SK-N-SH (cell line): Measurements from ENCODE around the gene ADAM30. TPM values are rescaled to one million over a fixed set of nuclear protein-coding genes. Genes with fewer than 3 reads are reported as not detected.

Experiments
- CTCF ChIA-PET: fragments of 300-600, 350-600 bp; formaldehyde crosslinking; extraction: SDS; loops from one replicate; lab custom pipeline; 2021; lab: Yijun Ruan, JAX
- POLR2A ChIA-PET: fragments of 350-600 bp; sonication (Branson Sonifier 250); formaldehyde crosslinking; extraction: SDS; loops from one replicate; lab custom pipeline; 2020; ENCODE audit warnings: antibody characterized with exemption, inconsistent platforms; lab: Yijun Ruan, JAX
- DNase-seq: peaks from one replicate; pipeline ENCODE4 v3.0.0; 2012
- H2AFZ ChIP-seq: fragments of 200-600 bp; sonication (generic); 2 replicates; pipeline ENCODE4 v1.8.1; 2016; ENCODE audit warnings: antibody characterized with exemption, mild to moderate bottlenecking, low read depth
- H3F3A ChIP-seq: fragments of 200-600 bp; sonication (generic); replicated peaks from 2 replicates; pipeline ENCODE3; 2016; ENCODE audit warnings: antibody characterized with exemption, mild to moderate bottlenecking; ENCODE audit not compliant: insufficient read depth
- H3K27ac ChIP-seq, 2 experiments: fragments of 200-500 bp in 1 of 2; fragments of 200-600 bp in 1 of 2; sonication (Bioruptor generic) in 1 of 2; sonication (generic), shearing (Covaris generic) in 1 of 2; 2 replicates each; pipeline versions ENCODE4 v1.5.1 to v1.6.1; 2014 to 2016; ENCODE audit warnings: low read depth in 2 of 2, inconsistent platforms in 1 of 2, low read length in 1 of 2, mild to moderate bottlenecking in 1 of 2, mixed read lengths in 1 of 2
- H3K27me3 ChIP-seq: fragments of 200-600 bp; sonication (generic), shearing (Covaris generic); 2 replicates; pipeline ENCODE4 v1.6.1; 2016; ENCODE audit warnings: mixed run types; ENCODE audit not compliant: insufficient read depth
- H3K36me3 ChIP-seq, 2 experiments: fragments of 200-500 bp in 1 of 2; fragments of 200-600 bp in 1 of 2; sonication (Bioruptor generic) in 1 of 2; sonication (generic) in 1 of 2; replicated peaks in 1 of 2; 2 replicates each; pipeline versions ENCODE3 to v1.5.1; 2014 to 2016; ENCODE audit warnings: low read length in 1 of 2, mild to moderate bottlenecking in 1 of 2; ENCODE audit not compliant: insufficient read depth in 2 of 2, control insufficient read depth in 1 of 2
- H3K4me1 ChIP-seq, 2 experiments: fragments of 200-500 bp in 1 of 2; fragments of 200-600 bp in 1 of 2; sonication (Bioruptor generic) in 1 of 2; sonication (generic), shearing (Covaris generic) in 1 of 2; 2 replicates each; pipeline versions ENCODE4 v1.5.1 to v1.6.1; 2014 to 2016; ENCODE audit warnings: low read depth in 1 of 2, low read length in 1 of 2, mixed run types in 1 of 2; ENCODE audit not compliant: insufficient read depth in 2 of 2, control insufficient read depth in 1 of 2
- H3K4me2 ChIP-seq: fragments of 200-600 bp; sonication (generic), shearing (Covaris generic); 2 replicates; pipeline ENCODE4 v1.6.1; 2017; ENCODE audit warnings: mixed run types
- H3K4me3 ChIP-seq, 2 experiments: fragments of 200-500 bp in 1 of 2; fragments of 200-600 bp in 1 of 2; sonication (Bioruptor generic) in 1 of 2; sonication (generic), shearing (Covaris generic) in 1 of 2; 2 replicates each; pipeline versions ENCODE4 v1.5.1 to v1.8.1; 2014 to 2016; ENCODE audit warnings: low read depth in 2 of 2, inconsistent platforms in 1 of 2, low read length in 1 of 2, mild to moderate bottlenecking in 1 of 2, mixed read lengths in 1 of 2, moderate library complexity in 1 of 2
- H3K79me2 ChIP-seq: fragments of 200-600 bp; sonication (generic); 2 replicates; pipeline ENCODE4 v1.8.1; 2017; ENCODE audit warnings: mild to moderate bottlenecking; ENCODE audit not compliant: insufficient read depth
- H3K9ac ChIP-seq: fragments of 200-600 bp; sonication (generic); 2 replicates; pipeline ENCODE4 v1.6.1; 2017; ENCODE audit warnings: mixed run types
- H3K9me2 ChIP-seq: fragments of 200-600 bp; sonication (generic); 2 replicates; pipeline ENCODE4 v1.6.1; 2017; ENCODE audit warnings: mixed run types
- H3K9me3 ChIP-seq: fragments of 200-600 bp; sonication (generic); 2 replicates; pipeline ENCODE4 v1.6.1; 2017; ENCODE audit warnings: mixed run types, mild to moderate bottlenecking, moderate library complexity
- H4K20me1 ChIP-seq: fragments of 200-600 bp; sonication (generic); 2 replicates; pipeline ENCODE4 v1.6.1; 2017; ENCODE audit warnings: mild to moderate bottlenecking, mixed run types; ENCODE audit not compliant: insufficient read depth
- CTCF ChIP-seq: fragments of 200-600 bp; sonication (generic); IDR thresholded peaks from 2 replicates; pipeline ENCODE4 v1.6.1; 2017; ENCODE audit warnings: antibody characterized with exemption, mild to moderate bottlenecking, moderate library complexity
- ELF1 ChIP-seq: IDR thresholded peaks from 2 replicates; pipeline ENCODE4 v1.4.0; 2012
- FOSL2 ChIP-seq: IDR thresholded peaks from 2 replicates; pipeline ENCODE4 v1.4.0; 2012; ENCODE audit warnings: low read depth, mild to moderate bottlenecking, moderate library complexity, borderline replicate concordance
- FOXJ3 ChIP-seq: sonication (generic); formaldehyde crosslinking; IDR thresholded peaks from 2 replicates; pipeline ENCODE4 v1.5.1; 2020; ENCODE audit warnings: mild to moderate bottlenecking, missing genetic modification reagents
- FOXM1 ChIP-seq: IDR thresholded peaks from 2 replicates; pipeline ENCODE4 v1.4.0; 2012; ENCODE audit warnings: low read depth, mild to moderate bottlenecking
- GABPA ChIP-seq: IDR thresholded peaks from 2 replicates; pipeline ENCODE4 v1.4.0; 2012; ENCODE audit warnings: low read depth, mild to moderate bottlenecking
- JUND ChIP-seq: IDR thresholded peaks from 2 replicates; pipeline ENCODE4 v1.4.0; 2012
- MAX ChIP-seq: IDR thresholded peaks from 2 replicates; pipeline ENCODE4 v1.4.0; 2012; ENCODE audit warnings: low read depth
- MEF2A ChIP-seq: IDR thresholded peaks from 2 replicates; pipeline ENCODE4 v1.4.0; 2012; ENCODE audit warnings: low read depth, borderline replicate concordance
- MXI1 ChIP-seq: IDR thresholded peaks from 2 replicates; pipeline ENCODE4 v1.6.1; 2012; ENCODE audit warnings: mild to moderate bottlenecking, low read depth, low read length, improper control_type of control experiment
- PBX3 ChIP-seq: IDR thresholded peaks from 2 replicates; pipeline ENCODE4; 2012
- RAD21 ChIP-seq: IDR thresholded peaks from 2 replicates; pipeline ENCODE4 v1.6.1; 2012; ENCODE audit warnings: mild to moderate bottlenecking, low read length
- RXRA ChIP-seq: IDR thresholded peaks from 2 replicates; pipeline ENCODE4 v1.4.0; 2012; ENCODE audit warnings: low read depth, mild to moderate bottlenecking, borderline replicate concordance
- SMC3 ChIP-seq: IDR thresholded peaks from 2 replicates; pipeline ENCODE4 v1.6.1; 2012; ENCODE audit warnings: low read depth, low read length, improper control_type of control experiment
- TCF12 ChIP-seq: IDR thresholded peaks from 2 replicates; pipeline ENCODE4 v1.4.0; 2012
- TEAD4 ChIP-seq: IDR thresholded peaks from 2 replicates; pipeline ENCODE4 v1.4.0; 2012; ENCODE audit warnings: mild to moderate bottlenecking, borderline replicate concordance; ENCODE audit not compliant: insufficient read depth
- USF2 ChIP-seq: fragments of 150-350 bp; IDR thresholded peaks from 2 replicates; pipeline ENCODE4 v1.6.1; 2017; ENCODE audit warnings: antibody characterized with exemption, low read length, low read depth, borderline replicate concordance
- ZBTB33 ChIP-seq: IDR thresholded peaks from 2 replicates; pipeline ENCODE4 v1.4.0; 2012; ENCODE audit warnings: low read depth, borderline replicate concordance
- WGBS: methylation state at CpG from one replicate; pipeline ENCODE4 v1.1.6; 2017; ENCODE audit warnings: low lambda C conversion rate; 5-methylcytosine and 5-hydroxymethylcytosine counted together
- polyA plus RNA-seq, 3 experiments: library from polyadenylated mRNA; depleted of rRNA; stranded (reverse); fragments of >200 nt; gene quantifications; 2 replicates each; pipeline ENCODE4 v1.2.3, GENCODE V29; 2012

Gene ADAM30
- polyA plus RNA-seq, 1 of the 3 experiments (the other 2 are of a cell fraction), result not detected

GRCh38 chr1:119871881-119872280 is 24.4 kb downstream of the ADAM30 start:
- Histone ChIP-seq H3K9ac (no peak overlapping the region), H3K27ac (no peak overlapping the region), H2AFZ (no peak overlapping the region), H3K27me3 (no peaks in the 10 kb centered on the region), H4K20me1 (no peaks in the 10 kb centered on the region), H3K4me2 (no peak overlapping the region), H3K4me3 (no peak overlapping the region), H3K9me2 (no peaks in the 10 kb centered on the region), H3K36me3 (no peaks in the 10 kb centered on the region), H3K9me3 (no peaks in the 10 kb centered on the region), H3K4me1 (peaks cover 10 to 27% of the 10 kb centered on the region in 2 experiments; a peak in 2 of 4 replicates), H3F3A (peaks cover 7% of the 10 kb centered on the region), H3K79me2 (no peaks in the 10 kb centered on the region)
- DNase-seq, result no peak
- WGBS, result 70% methylated on average over 4 of the region's 4 CpGs
- TF ChIP-seq RXRA, result no peak
- TF ChIP-seq TCF12, result no peak
- TF ChIP-seq GABPA, result no peak
- TF ChIP-seq FOXJ3 (CRISPR knock-in tag), result no peak
- ChIA-PET CTCF (interaction anchor here (1.0 to 1.9 kb wide), 4 partner anchors 26 to 77 kb away, joined by 3 to 9 read pairs (median 4); no protein-coding TSS in a partner anchor), POLR2A (no interaction called here)

GRCh38 chr1:119870917-119871596 is 25.3 kb downstream of the ADAM30 start:
- POLR2A ChIA-PET, result no interaction called here
- WGBS, result 43% methylated on average over 19 of the region's 20 CpGs
- H3F3A ChIP-seq, result peaks cover 7% of the 10 kb centered on the region

More at GRCh38 chr1:119870917-119871596, 25.3 kb downstream of the ADAM30 start:
- Histone ChIP-seq H3K9ac (no peak overlapping the region), H3K27me3 (no peaks in the 10 kb centered on the region), H3K4me2 (no peak overlapping the region), H3K9me3 (no peaks in the 10 kb centered on the region), H3K9me2 (no peaks in the 10 kb centered on the region), H3K4me1 (peaks cover 10 to 27% of the 10 kb centered on the region in 2 experiments; a peak in 2 of 4 replicates), H3K36me3 (no peaks in the 10 kb centered on the region), H4K20me1 (no peaks in the 10 kb centered on the region), H2AFZ (peak overlapping the region; percentile 69), H3K4me3 (no peak overlapping the region), H3K27ac (no peak overlapping the region), H3K79me2 (no peaks in the 10 kb centered on the region)
- peak; percentile 70 for DNase-seq
- TF ChIP-seq CTCF (peak; percentile 98), PBX3 (no peak), ELF1 (no peak), RXRA (no peak), TEAD4 (no peak), JUND (no peak), MEF2A (no peak), ZBTB33 (no peak), USF2 (no peak), FOSL2 (no peak), FOXM1 (no peak), MXI1 (no peak), SMC3 (peak; percentile 91), FOXJ3 (CRISPR knock-in tag) (no peak), MAX (no peak), RAD21 (peak; percentile 95)
- CTCF ChIA-PET, result interaction anchor here (0.7 to 2.5 kb wide), 21 partner anchors 8 to 127 kb away, joined by 3 to 14 read pairs (median 5); partner anchors contain the start of gene REG4
